Activated naive CD8-positive, alpha-beta T cell treated with anti-CD3 and anti-CD28 coated beads, Interleukin-2, amount 50 U/mL, for 16 hours (primary cell): ENCODE data around the gene DAPK2.

Experiments
- DNase-seq: peaks from one replicate; pipeline ENCODE4 v3.0.0-alpha.2; 2020; ENCODE audit warnings: low read depth, low spot score

DAPK2 gene

DNA sequence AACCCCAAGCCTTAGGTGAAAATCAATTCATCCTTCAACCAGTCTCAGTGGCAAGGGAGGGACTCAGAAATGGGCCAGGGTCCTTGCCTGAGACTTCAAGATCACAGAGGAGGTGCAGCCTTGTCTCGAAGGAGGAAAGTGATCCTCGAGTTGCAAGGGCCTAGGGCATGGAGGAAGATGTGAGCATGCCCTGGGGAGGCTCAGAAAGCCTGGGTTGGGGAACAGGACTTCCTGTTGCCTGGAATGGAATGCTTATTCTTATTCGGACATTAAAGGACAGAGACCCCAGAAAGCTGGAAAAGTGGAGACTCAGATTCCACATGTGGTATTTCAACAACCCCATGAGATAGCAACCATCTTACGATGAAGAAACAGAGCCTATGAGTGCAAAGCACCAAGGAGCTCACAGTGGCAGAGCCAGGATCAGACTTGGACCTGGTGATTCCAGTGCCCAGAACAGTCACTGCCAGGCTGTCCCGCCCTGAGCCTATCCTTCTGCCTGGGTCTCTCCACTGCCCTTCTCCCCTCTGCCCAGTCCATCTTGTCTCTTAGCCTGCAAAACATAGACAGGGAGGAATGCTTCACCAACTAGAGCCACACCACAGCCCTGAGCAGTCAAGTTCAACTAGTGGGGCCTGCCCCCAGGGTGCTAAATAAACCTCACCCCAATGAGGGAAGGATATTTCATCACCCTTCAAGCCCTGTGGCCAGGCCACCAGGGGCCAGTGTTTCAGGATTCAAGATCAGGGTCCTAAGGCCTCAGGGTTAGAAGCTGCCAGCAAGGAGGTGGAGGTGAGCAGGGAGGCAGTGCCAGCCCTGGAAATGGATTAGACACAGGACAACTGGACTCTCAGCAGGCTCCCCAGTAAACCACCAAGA lies 21.9 kb downstream of the DAPK2 start:
- DNase-seq = no peak

DNA sequence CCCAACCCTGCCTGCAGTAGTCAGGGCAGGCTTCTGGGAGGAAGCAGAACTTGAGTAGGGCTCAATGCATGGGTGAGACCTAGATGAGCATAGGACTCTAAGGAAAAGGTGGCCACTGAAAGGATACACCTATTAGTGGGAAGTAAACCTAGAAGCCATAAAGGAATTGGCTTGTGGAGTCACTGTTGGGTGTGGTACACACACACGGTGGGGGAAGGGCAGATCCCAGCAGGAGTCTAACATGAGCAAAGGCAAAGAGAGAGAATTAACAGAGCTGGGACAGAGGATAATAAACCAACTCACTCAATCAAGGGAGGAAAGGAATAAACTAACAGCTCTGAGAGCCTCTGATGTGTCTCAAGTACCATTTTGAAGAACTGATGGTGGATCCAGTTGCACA lies 23.1 kb downstream of the DAPK2 start:
- DNase-seq = no peak

DNA sequence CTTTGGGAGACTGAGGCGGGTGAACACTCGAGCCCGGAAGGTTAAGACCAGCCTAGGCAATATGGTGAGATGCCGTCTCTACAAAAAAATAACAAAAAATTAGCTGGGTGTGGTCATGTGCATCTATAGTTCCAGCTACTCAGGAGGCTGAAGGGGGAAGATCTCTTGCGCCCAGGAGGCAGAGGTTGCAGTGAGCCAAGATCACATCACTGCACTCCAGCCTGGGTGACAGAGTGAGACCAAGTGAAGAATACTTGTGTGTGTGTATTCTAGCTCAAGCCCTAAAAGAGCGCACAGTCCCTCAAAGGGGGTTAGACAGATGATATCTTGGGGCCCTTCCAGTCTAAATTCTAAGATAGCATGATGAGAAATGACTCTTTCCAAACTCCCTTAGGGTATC lies 23.7 kb downstream of the DAPK2 start:
- no peak for DNase-seq

DNA sequence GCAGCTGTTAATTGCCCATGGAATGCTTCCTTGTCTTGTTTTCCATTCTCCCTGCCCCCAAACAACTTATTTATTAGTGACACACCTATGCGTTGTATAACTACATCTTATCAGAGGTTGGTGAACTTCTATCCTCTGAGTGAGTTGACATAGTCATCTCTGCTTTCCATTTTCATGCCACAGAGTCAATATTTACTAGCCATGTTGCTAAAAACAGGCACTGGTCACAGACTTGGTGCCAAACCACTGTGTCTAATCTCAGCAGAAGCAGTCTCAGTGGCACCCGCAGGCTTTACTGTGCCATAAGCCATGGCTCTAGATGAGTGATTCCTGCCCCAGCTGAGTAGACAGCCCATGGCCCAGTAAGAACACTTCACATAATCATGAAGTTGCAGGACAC lies 26.5 kb downstream of the DAPK2 start:
- DNase-seq = no peak

DNA sequence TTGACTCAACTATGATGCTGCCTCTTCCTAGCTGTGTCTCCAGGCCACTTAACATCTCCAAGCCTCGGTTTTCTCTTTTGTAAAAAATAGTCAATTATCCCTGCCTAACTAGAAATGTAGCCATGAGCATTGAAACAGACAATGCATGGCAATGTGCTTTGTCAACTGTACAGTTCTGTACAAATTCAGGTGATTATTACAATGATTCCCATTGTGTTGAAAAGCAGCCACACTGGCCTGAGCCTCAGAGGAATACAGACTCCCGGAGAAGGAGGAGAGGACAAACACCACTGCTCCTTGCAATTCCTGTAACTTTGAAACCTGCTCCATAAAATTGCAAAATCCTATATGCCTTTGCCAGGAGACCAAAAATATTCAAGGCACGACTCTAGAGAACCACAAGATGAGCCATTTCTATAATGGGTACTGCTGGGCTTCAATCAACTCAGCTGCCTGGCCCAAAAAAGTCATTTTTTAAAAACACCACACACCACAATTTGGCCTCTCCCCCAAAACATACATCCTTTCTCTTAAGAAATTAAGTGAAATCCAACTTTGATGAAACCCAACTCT lies 28.6 kb downstream of the DAPK2 start:
- DNase-seq = no peak

DNA sequence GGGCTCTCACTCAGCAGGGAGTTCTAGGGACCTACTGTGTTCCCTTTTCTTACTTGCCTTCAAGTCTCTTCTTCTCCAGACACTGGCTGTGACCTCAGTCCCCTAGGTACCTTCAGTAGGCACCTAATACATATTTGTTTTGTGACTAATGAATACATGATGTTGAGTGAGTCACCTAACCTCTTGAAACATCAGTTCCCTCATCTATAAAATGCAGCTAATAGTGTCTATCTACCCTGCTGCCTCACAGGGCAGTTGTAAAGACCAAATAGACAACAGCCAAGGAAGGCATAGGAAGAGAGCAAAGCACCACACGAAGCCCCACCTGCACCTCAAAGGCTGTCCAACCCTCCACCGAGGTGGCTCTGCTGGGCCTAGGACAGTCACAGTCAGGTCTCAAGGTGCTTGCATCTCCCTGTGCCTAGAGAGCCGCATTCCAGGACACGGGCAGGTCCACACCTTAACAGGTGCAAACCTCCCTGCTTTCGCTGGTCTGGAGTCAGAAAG lies 29.1 kb downstream of the DAPK2 start:
- DNase-seq = no peak

DNA sequence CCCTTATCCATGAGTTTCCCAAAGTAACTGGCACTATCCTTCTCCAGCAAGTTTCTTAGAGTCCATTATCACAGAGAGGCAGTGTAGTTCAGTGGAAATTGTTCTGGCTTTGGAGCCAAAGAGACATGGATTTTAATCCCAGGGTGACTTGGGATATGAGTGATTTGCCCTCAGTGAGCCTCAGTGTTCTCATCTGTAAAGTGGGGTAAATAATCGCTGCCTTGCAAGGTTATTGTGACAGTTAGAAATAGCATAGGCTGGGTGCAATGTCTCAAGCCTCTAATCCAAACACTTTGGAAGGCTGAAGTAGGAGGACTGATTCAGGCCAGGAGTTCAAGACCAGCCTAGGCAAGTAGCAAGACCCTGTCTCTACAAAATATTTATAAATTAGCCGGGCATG lies 30.0 kb downstream of the DAPK2 start:
- no peak for DNase-seq

DNA sequence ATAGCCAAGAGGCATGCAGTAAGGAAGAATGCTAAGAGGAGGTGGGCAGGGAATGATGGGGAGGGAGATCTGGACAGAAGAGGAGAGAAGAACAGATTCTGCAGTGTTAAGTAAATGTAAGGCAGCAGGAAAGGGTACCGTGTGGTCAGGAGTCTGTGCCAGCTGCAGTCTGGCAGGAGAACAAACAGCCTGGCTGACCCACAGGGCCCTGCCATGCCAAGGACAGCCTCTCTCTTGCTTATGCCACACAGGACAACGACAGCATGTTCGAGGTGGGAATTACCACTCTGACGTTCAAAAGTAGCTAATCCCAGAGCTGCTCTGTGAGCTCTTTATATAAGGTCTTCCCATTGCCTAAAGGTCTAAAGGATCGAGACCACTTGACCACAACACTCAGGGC lies 31.3 kb downstream of the DAPK2 start:
- DNase-seq = no peak

DNA sequence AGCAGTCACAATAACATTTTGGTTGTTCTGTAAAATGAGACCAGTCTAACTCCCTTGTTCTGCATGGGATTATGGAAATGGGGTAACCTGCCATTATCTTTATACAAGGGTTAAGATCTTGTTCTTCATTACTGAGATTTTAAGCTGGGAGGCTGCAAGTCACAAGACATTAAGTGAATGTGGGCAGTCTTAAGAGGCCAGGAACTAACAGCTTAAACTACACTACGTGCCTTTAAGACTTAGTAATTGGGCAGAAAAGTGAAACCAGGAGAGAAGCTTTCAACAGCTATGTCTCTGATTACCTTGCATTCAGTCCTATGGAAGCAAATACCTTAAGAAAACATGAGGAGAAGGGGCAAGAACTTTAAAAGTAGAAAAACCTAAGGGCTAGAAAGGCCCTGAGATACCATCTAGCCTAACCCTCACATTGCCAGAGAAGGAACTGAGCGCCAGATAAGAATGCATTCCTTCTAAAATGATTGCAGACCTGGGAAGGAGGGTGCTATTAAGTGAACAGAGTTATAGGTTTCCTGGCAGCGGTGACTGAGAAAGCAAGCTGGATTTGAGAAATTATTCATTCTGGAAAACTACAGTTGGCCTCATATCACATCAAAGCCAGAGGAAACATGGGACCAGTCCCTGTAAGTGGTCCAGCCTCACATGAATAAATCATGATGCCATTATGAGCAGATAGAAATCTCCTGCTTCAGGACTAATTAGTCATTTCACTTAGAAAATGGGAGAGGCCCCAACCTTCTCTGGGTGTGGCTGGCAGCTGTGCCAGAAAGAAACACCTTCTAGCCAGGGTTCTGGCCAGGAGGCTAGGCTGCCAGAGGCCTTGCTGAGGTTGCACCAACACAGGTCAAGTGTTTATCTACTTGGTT lies 32.9 kb downstream of the DAPK2 start:
- DNase-seq = no peak

DNA sequence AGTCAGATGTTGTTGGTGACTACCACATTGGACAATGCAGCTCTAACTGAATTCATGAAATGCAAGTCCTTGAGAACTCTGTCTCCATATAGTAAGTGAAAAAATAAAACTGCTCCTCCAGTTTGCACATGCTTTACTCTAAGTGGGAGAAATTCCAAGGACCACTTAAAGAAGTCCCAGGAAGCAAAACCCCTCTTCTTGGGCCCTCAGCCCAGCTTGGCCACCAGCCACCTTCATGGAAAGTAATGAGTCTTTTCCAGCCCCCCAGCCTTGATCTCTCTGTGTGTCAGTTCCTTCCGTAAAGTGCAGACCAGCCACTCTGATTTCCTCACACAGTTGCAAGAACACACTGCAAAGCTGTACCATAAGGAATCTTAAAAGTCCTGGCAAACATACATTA lies 34.5 kb downstream of the DAPK2 start:
- DNase-seq = no peak

DNA sequence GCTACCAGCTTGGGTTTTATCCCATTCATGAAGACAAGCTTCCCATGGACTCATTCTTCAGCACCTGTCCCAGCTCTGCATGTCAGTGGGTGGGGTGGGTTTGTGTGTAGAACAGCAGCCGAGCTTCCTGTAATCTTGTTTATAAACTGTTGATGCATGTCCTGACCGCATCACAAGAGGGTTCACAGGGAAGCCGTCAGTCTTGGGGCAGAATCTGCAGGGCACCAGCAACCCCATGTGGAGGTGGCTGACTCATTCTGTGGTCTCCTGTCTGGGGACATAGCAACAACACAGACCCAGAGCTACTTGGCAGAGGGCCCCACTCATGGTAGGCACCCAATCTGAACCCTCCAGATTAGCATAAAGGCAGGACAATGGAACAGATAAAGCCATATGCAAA lies 35.6 kb downstream of the DAPK2 start:
- peak; percentile 52 for DNase-seq

DNA sequence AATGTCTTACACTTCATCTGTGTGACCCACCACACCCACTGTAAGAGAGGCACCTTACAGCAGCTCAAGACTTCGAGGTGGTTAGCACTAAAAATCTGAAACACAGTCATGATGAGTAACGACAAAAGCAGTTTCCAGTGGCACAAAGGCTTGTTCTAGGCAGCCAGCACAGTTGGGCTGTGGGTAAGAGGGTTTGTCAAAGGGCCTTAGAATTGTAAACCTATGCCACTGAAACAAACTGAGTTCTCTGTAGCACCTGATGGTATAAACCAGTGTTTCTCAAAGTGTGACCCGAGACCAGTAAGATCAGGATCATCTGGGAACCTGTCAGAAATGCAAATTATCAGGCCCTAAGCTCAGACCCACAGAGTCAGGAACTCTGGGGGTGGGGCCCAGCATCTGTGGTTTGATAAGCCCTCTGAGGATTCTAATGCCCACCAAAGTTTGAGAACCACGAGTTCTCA lies 36.5 kb downstream of the DAPK2 start:
- peak; percentile 22 for DNase-seq

DNA sequence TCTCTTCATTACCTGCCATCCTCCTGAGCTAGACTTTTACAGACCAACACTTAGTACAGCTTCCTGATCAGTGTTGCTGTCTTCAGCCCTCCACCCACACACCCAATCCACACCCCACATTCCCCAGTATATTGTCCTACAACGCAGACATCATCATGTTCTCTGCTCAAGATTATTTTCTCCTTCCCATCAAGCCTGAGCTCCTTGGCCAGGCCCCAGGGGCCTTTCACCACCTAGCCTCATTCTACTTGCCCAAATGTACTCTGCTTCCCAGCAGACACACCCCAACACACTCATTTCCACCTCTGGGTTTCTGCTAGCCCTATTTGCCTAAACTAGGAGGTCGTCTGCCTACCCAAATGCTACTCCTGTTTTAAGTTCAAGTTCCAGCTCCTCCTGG lies 37.0 kb downstream of the DAPK2 start:
- no peak for DNase-seq

DNA sequence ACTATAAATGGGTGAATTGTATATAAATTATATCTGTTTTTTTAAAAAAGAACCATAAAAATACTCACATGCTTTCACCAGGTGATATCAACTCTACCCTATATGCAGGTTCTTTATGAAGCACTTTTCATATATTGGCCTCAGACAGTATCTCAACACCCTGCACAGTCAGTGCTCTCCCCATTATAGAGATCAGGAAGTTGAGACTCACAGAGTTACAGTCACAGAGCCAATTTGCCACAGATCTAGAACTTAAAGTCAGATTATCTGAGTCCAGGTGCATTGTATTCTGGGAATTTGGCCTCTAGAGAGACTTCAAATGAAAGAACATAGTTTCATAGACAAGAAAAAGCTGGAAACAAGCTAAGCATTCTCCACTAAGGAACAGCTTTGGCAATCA lies 38.1 kb downstream of the DAPK2 start:
- no peak for DNase-seq

DNA sequence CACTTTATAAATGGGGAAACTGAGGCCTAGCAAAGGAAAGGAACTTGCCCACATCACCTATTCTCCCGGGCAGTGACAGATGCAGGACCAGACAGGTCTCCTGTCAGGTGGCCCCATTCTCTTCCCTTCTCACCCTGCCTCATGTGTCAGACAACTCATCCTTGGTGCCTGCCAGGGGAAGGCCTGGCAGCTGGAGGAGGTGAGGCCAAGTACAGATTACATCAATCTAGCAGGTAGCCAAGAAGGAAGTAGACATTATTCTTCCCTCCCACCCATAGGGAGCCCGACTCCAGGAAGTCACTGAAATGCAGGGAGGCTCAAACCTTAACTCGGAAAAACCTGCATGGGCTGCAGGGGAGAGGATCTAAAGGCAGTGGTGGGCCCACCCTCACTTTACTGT lies 39.6 kb downstream of the DAPK2 start:
- DNase-seq = no peak

DNA sequence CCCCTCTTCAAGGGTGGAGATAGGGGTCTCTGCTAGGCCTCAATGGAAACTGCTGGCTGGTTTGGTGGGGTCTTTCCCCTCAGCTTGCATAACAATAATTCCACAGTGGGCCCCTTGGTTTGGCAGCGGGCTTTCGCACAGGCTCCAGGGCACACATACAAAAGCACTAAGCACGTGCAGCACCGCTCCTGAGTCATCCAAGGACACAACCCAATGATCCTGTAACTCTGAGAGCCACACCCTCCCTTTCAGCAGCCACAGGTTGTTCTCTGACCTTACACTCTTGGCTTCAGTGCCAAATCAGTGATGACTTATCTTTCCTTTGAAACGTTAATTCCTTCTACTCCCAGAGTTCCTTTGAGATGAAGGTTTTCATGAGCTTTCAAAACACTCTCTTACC lies 41.7 kb downstream of the DAPK2 start:
- DNase-seq = no peak

DNA sequence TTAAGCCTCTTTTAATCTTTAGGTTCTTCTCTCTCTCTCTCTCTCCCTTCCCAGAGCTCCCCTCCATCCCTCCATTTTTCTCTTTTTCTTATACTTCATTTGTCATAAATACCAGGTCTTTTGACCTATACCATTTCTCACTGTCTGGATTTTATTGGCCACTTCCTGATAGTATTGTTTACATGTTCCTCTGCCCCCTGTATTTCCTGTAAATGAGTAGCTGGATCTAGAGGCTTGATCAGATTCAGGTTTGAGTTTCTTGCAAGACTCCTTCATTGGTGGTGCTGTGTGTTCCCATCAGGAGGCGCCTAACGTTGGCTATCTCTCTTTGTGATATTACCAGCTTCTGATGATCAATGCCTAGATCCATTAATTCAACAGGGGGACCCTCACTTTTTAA lies 42.2 kb downstream of the DAPK2 start:
- DNase-seq = no peak

DNA sequence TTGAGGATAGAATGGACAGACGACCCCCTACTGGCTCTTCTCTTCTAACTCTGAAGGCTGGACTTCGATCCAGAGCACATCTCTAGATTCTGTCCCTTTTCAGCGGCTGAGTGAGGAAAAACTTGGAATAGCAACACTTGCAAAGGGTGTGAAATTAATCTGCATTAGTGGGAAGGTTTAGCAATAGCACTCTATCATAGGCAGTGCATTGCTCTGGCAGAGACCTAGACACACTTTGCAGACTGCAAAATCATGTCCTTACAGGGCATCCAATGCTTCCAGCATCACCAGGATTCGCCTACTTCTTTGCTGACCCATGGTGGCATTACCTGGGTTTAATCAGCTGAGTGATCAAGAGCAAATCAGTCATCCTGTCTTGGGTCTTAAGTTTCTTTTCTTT lies 43.1 kb downstream of the DAPK2 start:
- DNase-seq = no peak

DNA sequence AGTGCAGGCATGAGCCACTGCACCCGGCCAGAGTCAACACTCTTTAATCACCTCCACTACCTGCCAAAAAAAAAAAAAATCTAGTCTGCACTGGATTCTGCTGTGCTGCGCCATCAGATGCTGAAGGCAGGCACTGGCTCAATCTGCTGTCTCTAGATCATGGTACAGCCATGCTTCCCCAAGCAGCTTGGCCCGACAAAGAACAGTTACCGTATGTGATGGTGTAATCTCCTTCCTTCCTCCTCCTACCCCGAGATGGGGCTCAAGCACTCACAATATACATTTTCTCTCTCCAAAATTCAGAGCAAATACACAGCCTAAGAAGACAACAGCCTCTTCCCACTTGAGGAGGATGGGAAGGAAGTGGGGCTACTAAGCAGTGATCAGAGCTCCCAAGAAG lies 45.1 kb downstream of the DAPK2 start:
- no peak for DNase-seq

DNA sequence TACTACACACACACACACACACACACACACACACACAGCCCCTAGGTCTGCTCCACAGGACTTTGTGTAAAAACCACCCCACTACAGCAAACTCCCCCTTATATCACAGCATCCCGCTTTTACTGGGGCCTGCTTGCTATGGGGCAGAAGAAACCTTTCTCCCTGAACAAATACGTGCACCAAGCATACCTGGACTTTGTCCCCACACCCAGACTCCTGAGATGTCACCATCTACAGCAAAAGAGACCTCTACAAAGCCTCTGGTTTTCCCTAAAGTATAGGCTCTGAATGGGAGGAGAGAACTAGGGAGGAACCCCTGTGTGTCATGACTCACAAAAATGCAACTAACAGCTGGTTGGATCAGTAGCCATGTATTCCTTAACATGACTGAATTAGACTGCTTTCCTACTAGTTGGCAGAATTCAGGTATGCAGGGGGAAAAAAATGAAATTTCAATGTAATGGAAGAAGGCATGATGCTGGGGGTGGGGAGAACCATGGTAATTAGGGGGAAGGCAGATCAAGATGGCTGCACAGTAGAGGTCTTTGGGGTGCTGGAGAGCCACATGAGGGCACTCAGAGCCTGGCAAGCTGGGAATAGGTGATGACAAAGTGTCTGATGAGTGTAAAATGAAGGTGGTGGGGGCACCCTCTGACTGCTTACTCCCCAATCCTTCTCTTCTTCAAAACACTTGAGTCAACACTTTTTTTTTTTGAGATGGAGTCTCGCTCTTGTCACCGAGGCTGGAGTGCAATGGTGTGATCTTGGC lies 45.9 kb downstream of the DAPK2 start:
- DNase-seq = no peak

DNA sequence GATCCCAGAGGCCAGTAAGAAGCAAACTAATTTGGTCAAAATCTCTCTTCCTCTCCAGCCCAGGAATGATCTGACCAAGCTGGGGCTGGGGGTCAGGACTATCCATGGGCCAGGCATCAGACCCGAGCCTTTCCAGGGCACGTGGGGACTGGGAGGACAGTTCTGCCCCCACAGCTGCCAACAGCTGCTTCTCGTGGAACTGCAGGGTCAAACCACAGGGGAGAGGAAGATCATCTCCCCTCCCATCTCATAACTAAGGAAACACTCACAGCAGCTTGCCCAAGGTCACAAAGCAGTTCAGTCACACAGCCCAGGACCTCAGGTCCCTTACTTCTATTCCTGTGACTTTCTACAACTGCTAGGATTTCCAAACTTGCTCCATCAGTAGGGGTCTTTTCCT lies 47.1 kb downstream of the DAPK2 start:
- DNase-seq = no peak
